ENCODE measurements around the gene CCDC24. TPM values are rescaled to one million over a fixed set of nuclear protein-coding genes. Genes with fewer than 3 reads are reported as not detected.
A peak's percentile ranks its signal among the peaks of the same experiment; 100 is the strongest.

Gene CCDC24
- total and polyA plus RNA-seq, 2 donors (not counting 3 experiments of a cell fraction or from before 2014, with no cell fraction given), result 2.2 to 3.1 TPM

- intact Hi-C loops (cut with micrococcal nuclease) (loop anchor here (1.0 kb wide), 1 partner anchor 11 kb away; the partner anchor contains the start of gene CCDC24), dilution Hi-C loops (cut with MboI; ENCODE audit: extremely low pct_ligation_motif_present, low sequenced_read_pairs) (no loop called here)
- Histone ChIP-seq H3K9ac (replicated peaks; ENCODE audit: extremely low read depth, insufficient read depth, low read length) (peak overlapping the region; percentile 74), H3K79me2 (ENCODE audit: control insufficient read depth, insufficient read depth, low read length) (peaks cover 40% of the 10 kb centered on the region), H3K9me1 (replicated peaks; ENCODE audit: control insufficient read depth, extremely low read depth, insufficient read depth, low read length) (no peaks in the 10 kb centered on the region), H3K4me2 (ENCODE audit: insufficient read depth, low read length) (peak overlapping the region; percentile 53), H3K27me3 (ENCODE audit: control insufficient read depth in 2 of 2, insufficient read depth in 2 of 2, low read length in 2 of 2) (no peaks in the 10 kb centered on the region), H4K20me1 (replicated peaks; ENCODE audit: control insufficient read depth, extremely low read depth, insufficient read depth, low read length) (no peaks in the 10 kb centered on the region), H3K4me3 (replicated peaks in 1 of 3; ENCODE audit: insufficient read depth in 1 of 3, low read depth in 1 of 3, low read length in 3 of 3) (peak overlapping the region; percentile 46 to 66 (median 50)), H2AFZ (ENCODE audit: low read depth, low read length) (no peak overlapping the region), H3K27ac (ENCODE audit: insufficient read depth, low read depth, low read length) (peak overlapping the region; percentile 13), H3K9me3 (replicated peaks; ENCODE audit: control insufficient read depth, insufficient read depth, low read length) (no peaks in the 10 kb centered on the region), H3K36me3 (ENCODE audit: control insufficient read depth in 2 of 2, extremely low read depth in 1 of 2, insufficient read depth in 2 of 2, low read length in 2 of 2) (peaks cover 0 to 17% of the 10 kb centered on the region in 2 experiments), H3K4me1 (ENCODE audit: control insufficient read depth, extremely low read depth, insufficient read depth, low read length) (peaks cover 27% of the 10 kb centered on the region)
- CTCF ChIA-PET, result no interaction called here
- no peak for TF ChIP-seq JUN (IDR thresholded peaks at IDR 0.05; ENCODE audit: borderline replicate concordance, insufficient read depth, insufficient read length, low read depth)
- TF ChIP-seq, protein P1, sequence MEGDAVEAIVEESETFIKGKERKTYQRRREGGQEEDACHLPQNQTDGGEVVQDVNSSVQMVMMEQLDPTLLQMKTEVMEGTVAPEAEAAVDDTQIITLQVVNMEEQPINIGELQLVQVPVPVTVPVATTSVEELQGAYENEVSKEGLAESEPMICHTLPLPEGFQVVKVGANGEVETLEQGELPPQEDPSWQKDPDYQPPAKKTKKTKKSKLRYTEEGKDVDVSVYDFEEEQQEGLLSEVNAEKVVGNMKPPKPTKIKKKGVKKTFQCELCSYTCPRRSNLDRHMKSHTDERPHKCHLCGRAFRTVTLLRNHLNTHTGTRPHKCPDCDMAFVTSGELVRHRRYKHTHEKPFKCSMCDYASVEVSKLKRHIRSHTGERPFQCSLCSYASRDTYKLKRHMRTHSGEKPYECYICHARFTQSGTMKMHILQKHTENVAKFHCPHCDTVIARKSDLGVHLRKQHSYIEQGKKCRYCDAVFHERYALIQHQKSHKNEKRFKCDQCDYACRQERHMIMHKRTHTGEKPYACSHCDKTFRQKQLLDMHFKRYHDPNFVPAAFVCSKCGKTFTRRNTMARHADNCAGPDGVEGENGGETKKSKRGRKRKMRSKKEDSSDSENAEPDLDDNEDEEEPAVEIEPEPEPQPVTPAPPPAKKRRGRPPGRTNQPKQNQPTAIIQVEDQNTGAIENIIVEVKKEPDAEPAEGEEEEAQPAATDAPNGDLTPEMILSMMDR (IDR thresholded peaks at IDR 0.05; ENCODE audit: extremely low read depth in 1 of 2, insufficient read depth in 1 of 2, low read depth in 1 of 2, low read length in 2 of 2), result no peak
- TF ChIP-seq POLR2A (IDR thresholded peaks at IDR 0.05; ENCODE audit: low read depth, low read length), result no peak
- no peak for TF ChIP-seq MYC (IDR thresholded peaks at IDR 0.05; ENCODE audit: low read depth, low read length)
- TF ChIP-seq, protein P2, sequence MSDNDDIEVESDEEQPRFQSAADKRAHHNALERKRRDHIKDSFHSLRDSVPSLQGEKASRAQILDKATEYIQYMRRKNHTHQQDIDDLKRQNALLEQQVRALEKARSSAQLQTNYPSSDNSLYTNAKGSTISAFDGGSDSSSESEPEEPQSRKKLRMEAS (IDR thresholded peaks at IDR 0.05; ENCODE audit: insufficient read depth, insufficient read length), result no peak
- no peak for TF ChIP-seq POLR2AphosphoS5 (IDR thresholded peaks at IDR 0.05; ENCODE audit: insufficient read depth, low read depth, low read length)
- no peak for TF ChIP-seq EZH2 (IDR thresholded peaks at IDR 0.05; ENCODE audit: borderline replicate concordance, low read depth, low read length, severe bottlenecking)
- no peak for TF ChIP-seq FOS (IDR thresholded peaks at IDR 0.05; ENCODE audit: borderline replicate concordance, insufficient read depth, low read length)
- no peak for TF ChIP-seq GATA2 (IDR thresholded peaks at IDR 0.05; ENCODE audit: insufficient read depth, insufficient read length, low read depth, low read length)
- DNase-seq (ENCODE audit: low read depth, low spot score) (no peak), FAIRE-seq (peak; percentile 28)
- POLR2A ChIA-PET, result no interaction called here
- BruUV-seq (replicated peaks), result no TSS peak
Measured at GRCh38 chr1:43980255-43981134, 10.9 kb upstream of the CCDC24 start.

Data from endothelial cell of umbilical vein (primary cell).